Panc1 (cell line): ENCODE data around the gene PGBD5.

Experiments used
- POLR2AphosphoS5 ChIP-seq: IDR thresholded peaks from 2 replicates; pipeline ENCODE4 v1.6.1; 2012; ENCODE audit warnings: mild to moderate bottlenecking, low read depth, low read length, moderate library complexity
- REST ChIP-seq, 2 experiments: IDR thresholded peaks; 2 replicates each; pipeline ENCODE4 v1.6.1; 2011 to 2012; ENCODE audit warnings: low read depth in 2 of 2, control low read depth in 1 of 2, low read length in 1 of 2, mild to moderate bottlenecking in 1 of 2, moderate library complexity in 1 of 2; ENCODE audit not compliant: insufficient read depth in 1 of 2
- TCF7L2 ChIP-seq: IDR thresholded peaks from 2 replicates; pipeline ENCODE4 v1.6.1; 2011; ENCODE audit warnings: mild to moderate bottlenecking, low read depth, low read length, inconsistent platforms
- TF ChIP-seq, protein P1 (sequence below): fragments of 450-650 bp; IDR thresholded peaks from 2 replicates; pipeline ENCODE4 v1.5.1; 2017; ENCODE audit warnings: mild to moderate bottlenecking

DNA sequence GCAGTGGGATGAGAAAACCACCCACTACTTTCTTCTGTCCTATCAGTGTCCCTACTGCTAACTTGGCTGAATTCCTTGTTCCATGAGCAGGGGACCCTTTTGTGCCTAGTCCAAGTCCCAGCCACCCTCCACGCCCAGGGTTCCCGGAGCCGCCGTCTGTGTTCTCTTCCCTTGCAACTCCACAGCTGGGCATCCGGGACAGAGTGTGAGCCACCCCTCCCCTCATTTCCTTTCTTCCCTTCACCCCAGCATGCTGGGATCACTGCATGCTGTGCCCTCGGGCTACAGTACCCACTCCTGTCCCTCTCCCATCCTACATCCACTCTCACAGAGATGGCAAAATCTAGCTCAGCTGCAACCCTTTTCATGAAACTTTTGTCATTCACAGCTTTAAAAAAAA lies 44.5 kb downstream of the PGBD5 start:
- TF ChIP-seq REST (IDR thresholded peaks at IDR 0.05; ENCODE audit: insufficient read depth in 1 of 2, low read depth in 2 of 2, low read length in 1 of 2) (no peak), POLR2AphosphoS5 (no peak), TCF7L2 (no peak)
- TF ChIP-seq, protein P1, sequence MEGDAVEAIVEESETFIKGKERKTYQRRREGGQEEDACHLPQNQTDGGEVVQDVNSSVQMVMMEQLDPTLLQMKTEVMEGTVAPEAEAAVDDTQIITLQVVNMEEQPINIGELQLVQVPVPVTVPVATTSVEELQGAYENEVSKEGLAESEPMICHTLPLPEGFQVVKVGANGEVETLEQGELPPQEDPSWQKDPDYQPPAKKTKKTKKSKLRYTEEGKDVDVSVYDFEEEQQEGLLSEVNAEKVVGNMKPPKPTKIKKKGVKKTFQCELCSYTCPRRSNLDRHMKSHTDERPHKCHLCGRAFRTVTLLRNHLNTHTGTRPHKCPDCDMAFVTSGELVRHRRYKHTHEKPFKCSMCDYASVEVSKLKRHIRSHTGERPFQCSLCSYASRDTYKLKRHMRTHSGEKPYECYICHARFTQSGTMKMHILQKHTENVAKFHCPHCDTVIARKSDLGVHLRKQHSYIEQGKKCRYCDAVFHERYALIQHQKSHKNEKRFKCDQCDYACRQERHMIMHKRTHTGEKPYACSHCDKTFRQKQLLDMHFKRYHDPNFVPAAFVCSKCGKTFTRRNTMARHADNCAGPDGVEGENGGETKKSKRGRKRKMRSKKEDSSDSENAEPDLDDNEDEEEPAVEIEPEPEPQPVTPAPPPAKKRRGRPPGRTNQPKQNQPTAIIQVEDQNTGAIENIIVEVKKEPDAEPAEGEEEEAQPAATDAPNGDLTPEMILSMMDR = no peak
